T follicular helper cell (primary cell): ENCODE data around the gene TUG1.
A peak's percentile ranks its signal among the peaks of the same experiment; 100 is the strongest.

ENCODE experiments used
- DNase-seq: peaks from one replicate; pipeline ENCODE4 v3.0.0-alpha.2; 2020; ENCODE audit warnings: low read depth
- total RNA-seq, 2 experiments: gene quantifications; one replicate each; lab custom pipeline; 2026; lab: John Stamatoyannopoulos, UW

TUG1 gene
- total RNA-seq: 81.2 to 136 reads per million in 2 experiments

GRCh38 chr22:30968924-30969531, at the start of gene TUG1:
Gene TUG1, plus strand, starts transcription at chr22:30969265.
- DNase-seq: peak; percentile 97

DNA sequence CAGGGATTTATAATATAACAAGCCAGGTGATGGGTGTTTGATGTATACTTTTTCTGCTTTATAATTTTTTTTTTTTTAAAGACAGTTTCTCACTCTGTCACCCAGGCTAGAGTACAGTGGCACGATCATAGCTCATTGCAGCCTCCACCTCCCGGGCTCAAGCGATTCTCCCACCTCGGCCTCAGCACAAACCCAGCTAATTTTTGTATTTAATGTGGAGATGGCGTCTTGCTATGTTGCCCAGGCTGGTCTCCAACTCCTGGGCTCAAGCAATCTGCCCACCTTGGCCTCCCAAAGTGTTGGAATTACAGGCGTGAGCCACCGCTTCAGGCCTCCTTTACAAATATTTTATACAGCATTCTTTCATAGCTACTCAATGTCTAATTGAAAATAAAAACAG, 49.1 kb upstream of the TUG1 start:
- no peak for DNase-seq

- peak; percentile 69 for DNase-seq
Measured at GRCh38 chr22:30920407-30920806, 48.7 kb upstream of the TUG1 start.

DNA sequence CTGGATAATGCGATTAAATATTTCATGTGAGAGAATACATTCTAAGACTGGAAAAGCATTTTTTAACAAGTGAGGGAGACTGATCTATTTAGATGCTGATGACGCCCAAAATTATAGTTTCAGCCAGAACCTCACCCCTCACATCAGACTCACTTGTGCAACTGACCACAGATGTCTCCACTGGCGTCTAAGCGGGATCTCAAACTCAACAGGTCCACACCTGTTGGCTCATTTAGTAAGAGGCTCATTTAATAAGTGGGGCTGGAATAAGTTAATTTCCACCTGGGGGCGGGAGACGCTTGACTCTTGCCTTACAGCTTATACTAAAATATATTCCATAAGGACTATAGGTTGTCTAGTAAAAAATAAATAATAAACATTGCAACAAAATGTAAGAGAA, 48.0 kb upstream of the TUG1 start:
- no peak for DNase-seq

- DNase-seq: peak; percentile 62
Measured at GRCh38 chr22:30922151-30922611, 46.9 kb upstream of the TUG1 start.

DNA sequence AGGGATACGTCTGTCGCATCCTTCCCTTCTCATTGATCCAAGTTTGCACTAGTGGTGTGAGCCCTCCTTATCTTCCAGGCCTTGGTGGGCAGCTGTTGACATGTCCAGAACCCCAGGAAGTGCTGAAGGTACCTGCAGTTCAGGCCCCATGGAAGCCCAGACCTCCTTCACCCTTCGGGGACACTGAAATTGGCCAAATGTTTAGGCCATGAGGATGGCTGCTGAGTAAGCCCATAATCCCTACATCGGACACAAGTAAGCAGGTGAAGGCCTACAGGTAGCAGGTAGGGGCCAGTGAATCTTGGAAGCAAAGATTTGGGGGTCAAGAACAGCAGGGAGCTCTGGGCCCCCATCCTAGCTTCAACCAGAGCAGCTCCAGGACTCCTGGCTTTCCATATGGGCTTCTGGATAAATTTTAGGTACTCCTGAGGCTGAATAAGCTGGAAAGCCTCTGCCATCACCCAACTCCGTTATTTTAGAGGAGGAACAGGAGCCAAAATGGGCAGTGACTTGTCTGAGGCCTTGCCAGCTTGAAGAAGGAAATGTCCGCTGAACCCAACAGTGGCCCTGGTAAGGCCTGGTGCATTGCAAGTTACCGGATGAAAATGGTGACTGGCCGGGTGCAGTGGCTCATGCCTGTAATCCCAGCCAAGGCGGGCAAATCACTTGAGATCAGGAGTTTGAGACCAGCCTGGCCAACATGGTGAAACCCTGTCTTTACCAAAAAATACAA, 45.7 kb upstream of the TUG1 start:
- no peak for DNase-seq

DNA sequence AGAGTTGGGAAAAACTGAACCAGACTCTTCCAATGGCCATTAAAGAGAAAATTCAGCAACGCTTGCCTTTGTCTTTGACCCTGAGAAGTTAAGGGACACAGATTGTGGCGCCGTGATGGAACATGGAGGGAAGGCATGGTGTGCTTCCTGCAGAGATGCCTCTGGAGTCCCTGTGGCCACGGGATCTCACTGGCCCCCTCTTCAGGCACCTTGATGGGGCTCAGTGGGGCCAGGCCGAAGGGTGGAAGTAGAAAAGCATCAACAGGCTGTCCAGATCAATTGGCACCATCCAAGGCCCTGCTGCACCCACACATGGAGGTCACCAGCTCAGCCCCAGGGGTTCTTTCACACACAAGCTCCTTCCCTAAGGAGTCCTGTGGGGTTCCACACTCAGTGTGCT, 43.4 kb upstream of the TUG1 start:
- DNase-seq: no peak

DNA sequence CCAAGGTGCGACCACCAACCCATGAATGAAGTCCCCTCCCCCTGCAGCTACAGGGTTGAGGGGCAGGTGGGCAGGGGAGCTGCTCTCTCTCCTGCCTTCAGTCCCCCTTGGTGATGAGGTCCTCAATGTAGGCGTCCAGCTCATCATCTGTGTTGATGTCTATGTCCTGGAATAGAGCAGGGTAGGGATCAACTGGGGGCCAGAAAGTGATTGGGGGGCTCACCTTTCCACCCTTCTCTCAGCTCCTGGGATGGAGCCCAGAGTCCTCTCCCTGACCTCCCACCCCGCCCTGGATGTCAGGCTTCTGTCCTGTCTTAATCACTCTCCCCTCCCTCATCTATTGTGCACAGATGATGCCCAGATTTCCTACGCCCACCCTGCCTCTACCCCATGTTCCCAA, 42.4 kb upstream of the TUG1 start:
- no peak for DNase-seq

DNA sequence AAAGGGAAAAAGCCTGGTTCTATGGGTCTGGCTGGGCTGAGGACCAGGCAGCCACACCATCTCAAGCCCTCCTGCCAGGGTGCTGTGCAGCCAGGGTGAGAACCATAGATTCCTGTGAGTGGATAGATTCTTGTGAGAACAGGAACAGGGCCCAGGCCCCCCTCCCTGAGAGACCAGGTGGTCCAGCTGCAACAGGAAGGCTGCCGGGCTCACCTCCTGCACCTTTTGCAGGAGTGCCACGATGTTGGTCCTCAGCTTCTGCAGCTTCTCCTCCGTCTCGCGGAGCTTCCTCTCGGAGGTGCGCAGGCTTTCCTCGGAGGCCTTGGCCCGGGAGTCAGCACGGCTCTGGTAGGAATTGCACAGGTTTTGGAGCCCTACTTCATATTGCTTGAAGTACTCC, 41.3 kb upstream of the TUG1 start:
- no peak for DNase-seq

DNA sequence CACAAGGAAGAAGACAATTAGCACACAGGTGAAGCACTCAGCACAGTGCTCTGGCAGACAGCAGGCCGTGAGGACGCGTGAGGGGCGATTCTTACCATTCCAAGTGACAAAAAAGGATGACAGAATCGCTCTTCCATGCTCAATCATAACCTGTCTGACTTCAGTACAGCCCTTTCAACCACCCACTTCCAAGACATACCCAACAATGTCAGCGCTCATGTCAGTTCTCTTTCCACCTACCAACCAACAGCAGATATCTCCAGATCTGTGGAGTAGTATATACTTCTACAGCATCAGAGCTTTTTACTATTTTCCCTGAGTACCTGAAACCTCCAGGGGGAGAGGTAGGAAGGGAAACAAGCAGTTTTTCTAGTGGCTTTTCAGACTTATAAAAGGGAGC, 40.7 kb upstream of the TUG1 start:
- DNase-seq: no peak

GRCh38 chr22:30930228-30930627, 38.8 kb upstream of the TUG1 start:
- no peak for DNase-seq

- DNase-seq: no peak
Measured at GRCh38 chr22:30931541-30932300, 37.3 kb upstream of the TUG1 start.

- no peak for DNase-seq
Measured at GRCh38 chr22:30932661-30933060, 36.4 kb upstream of the TUG1 start.

- DNase-seq: no peak
Measured at GRCh38 chr22:30933457-30933856, 35.6 kb upstream of the TUG1 start.

DNA sequence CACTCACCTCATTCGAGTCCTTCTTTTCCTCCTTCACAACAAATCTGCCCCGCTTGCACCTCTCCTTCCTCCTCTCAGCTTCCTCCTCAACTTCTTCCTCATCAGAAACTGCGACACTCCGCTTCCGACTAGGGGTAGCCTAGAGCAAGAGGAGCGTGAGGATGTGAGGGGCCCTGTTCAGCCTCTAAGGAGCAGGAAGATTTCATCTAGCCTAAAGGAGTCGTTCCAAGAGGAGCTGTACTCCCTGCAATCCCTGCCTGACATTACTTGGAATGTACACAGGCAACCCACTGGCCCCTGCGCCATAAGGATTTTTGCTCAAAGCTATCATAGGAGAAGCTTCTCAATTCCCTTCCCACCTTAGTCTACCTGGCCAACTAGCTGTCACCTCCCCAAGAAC, 35.0 kb upstream of the TUG1 start:
- DNase-seq: no peak

DNA sequence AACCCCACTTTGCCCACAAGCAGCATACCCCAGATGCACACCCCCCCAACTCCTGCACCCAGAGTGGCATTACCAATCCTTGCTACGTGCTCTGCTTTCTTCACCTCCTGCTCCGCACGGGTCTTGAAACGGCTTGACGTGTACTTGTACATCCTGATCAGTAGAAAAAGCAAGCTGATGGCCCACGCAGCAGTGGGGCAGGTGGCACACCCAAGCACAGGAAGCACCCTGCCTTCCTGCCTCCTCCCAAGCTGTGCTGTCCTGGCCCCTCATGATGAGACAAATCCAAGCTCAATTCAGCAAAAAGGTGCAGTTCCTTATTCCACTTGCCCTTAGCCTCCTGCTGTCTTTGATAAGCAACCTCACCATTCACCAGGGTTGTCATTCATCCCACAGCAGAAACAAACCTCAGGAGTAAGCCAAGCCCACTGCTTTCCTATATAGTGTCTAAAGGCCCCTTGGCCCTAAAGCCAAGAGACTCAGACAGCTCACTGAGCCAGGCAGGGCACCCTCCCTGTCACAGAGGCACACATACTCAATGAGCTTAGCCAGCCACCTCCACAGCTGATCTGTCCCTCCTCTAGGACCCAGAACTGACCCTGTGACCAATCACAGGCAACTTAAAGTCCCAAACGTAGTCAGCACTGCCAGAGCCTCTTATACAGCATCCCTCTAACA, 28.2 kb upstream of the TUG1 start:
- peak; percentile 22 for DNase-seq

GRCh38 chr22:30941363-30941740, 27.7 kb upstream of the TUG1 start:
- DNase-seq: no peak

DNA sequence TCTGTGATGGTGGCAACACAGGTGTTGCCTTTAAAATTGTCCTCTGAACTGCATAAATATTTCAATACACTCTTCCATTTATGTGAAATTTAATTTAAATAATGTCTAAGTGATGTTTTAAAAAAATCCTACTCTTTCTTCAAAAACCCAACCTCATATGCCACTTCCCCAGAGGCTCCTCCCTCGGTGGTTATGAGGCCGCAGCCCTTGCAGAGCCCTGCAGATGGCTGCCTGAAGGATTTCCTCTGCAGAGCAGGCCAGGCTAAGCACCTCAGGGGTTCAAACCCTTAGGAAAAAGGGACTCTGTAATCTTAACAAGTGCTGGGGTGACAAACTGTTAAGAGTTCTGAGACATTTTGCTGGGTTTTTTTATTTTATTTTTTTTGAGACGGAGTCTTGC, 25.7 kb upstream of the TUG1 start:
- DNase-seq: peak; percentile 55

GRCh38 chr22:30944986-30945385, 24.1 kb upstream of the TUG1 start:
- DNase-seq: no peak

- DNase-seq: no peak
Measured at GRCh38 chr22:30945653-30946052, 23.4 kb upstream of the TUG1 start.

DNA sequence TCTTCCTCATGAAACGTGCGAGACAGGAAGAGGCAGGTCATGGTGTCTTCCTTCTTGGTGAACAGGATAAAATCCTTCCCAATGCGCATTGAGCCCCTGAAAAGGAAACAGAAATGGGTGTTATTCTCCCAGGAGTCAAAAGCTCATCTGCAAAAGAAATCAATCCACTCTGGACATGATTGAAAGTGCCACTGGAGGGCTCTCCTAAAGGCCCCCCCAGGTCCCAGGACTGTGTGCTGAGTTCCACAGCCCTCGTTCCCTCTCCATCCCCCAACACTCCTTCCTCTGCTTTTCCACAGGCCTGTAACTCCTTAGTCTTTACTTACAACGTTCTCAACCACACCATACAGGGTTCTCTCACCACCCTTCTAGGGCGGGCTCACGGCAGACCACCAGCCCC, 22.7 kb upstream of the TUG1 start:
- no peak for DNase-seq

GRCh38 chr22:30947173-30947815, 21.8 kb upstream of the TUG1 start:
- DNase-seq: no peak
